HG03196 (cell line): ENCODE results near the gene AURKA.
"Not testable (repeated sequence)": the region's sequence is repeated elsewhere in the genome, so short reads cannot be mapped to it uniquely, and the experiment has no call there.

Experiments
- ATAC-seq: cut with Tn5 transposase; IDR thresholded peaks from one replicate; pipeline ENCODE4 v1.9.1; 2021; ENCODE audit not compliant: unreplicated experiment

Gene AURKA

DNA sequence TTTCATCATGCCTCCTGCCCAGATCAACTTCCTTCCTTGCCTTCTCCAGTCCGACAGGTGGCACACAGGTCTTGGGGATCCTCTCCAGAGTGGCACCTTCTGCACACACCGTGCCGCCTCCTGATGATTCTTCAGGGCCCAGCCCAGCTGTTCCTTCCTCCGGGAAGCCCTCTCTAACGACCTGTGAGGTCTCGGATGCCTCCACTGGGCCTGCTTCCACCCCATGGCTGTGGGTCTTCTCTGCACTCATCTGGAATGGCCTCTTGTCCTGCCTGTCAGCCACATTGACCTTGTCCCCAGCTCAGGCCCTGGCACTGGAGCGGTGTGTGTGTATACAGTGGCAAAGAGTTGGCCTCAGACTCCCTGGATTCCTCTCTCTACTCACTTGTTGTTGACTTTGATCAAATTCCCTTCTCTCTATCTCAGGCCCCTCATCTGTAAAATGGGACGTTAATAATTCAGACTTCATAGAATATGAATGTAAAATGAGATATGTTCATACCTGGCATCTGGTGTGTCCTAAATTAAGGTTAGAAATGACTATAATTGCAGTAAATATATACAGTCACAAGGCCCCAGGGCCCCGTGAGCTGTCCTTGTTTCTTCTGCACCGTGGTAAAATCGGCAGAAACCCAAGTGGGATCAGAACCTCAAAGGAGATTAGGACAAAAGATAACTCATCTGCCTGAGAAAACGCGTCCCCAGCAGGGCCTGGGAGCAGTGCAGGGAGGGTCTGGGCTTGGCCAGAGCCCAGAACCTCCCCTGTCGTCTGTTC lies 31.7 kb downstream of the AURKA start:
- ATAC-seq: no peak

DNA sequence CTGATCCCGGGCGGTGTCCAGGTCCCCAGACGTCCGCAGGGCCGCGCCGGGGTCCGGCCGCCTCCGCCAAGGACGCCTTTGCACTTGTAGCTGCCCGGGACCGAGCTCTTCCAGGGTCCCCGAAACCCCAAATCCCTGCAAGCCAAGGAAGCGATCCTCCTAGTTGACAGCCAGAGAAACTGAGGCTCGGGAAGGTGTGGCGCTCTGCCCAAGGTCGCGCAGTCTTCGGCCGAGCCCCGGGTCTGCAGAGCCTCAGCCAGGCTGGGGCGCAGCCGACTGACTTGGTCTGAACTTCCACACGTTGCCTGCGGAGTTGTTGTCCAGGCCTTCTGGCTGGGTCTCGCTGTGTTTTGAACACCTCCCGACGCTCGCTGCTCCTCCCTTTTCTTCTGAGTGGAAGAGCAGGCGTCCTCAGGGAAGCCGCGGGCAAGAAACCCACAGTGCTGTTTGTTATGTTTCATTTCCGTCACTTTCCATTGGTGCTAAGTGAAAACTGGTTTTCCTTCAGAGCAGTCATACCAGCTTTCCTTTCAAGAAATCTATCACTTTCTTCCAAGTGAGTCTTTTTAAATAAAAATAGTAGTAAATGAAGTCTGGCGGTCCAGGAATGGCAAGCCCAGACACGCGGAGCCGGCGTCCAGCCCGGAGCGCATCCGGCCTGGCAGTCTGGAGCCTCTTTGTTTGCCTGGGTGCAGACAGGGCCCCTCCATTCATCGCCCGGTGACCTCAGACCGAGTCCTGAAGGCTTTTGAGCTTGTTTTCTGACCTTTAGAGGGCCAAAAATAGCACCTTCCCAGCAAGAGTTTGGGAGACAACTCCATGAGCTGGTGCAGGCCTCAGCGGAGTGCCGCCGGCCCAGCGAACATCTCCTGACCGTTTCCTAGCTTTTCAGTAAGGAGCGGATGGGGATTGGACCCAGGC lies 32.5 kb downstream of the AURKA start:
- ATAC-seq: no peak

DNA sequence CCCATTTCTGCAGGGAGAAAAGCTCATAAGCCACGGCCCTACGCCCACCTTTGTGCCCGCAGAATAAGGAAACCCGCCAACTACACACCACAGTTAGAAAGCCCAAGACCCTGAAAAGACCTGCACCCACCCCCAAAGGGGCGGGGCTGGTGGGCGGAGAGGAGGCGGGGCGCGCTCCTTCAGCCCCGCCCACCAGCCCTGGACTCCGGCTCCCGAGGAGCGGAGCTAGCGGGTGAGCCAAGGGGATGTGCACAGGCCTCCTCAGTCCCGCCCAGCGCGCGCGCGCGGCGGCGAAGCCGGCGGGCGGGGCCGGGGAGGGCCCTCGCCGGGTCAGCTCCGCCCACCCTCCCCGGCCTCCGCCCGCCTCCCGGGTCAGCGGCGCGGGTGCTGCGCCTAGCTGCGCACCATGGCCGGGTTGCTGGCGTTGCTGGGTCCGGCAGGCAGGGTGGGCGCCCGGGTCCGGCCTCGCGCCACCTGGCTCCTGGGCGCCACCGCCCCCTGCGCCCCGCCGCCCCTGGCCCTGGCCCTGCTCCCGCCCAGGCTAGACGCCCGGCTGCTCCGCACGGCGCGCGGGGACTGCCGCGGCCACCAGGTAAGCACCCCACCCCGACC lies 33.3 kb downstream of the AURKA start, which contains the start of gene FAM210B:
Gene FAM210B (plus strand): TSS at position 375 of the 612 bp plus-strand sequence. CDS start 32 bp downstream, at position 407.
- ATAC-seq: peak; percentile 93

DNA sequence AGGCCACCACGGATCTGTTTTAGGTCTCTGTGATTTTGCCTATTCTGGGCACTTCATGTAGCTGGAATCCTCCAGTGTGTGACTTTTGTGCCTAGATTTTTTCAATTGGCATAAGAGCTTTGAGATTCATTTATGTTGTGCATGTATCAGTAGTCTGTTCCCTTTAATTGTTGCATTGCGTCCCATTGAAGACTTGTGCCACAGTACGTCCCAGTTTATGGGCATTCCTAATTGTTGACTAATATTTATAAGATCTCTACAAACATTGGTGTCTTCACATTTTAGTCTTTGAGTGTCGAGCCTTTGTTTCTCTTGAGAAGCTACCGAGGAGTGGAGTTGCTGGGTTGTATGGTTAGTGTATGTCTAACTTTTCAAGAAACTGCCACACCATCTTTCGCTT lies 33.9 kb downstream of the AURKA start:
- no peak for ATAC-seq

DNA sequence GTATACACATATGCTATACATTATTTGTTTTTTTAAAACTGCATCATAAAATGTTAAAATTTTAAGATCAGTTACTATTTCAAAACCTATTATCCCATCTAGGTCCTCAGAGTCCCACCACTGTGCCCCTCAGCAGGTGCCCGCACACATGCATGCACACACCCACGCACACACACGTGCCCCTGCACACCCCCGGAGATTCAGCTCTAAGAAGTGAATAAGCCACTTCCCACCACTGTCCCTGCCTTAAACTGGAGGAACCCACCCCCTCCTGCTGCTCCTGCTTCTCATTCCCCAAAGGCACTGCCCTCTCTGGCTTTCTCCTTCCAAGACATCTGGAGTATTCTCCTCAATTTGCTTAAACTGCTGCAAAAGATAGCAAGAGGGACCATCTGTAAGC lies 38.7 kb downstream of the AURKA start:
- no peak for ATAC-seq

DNA sequence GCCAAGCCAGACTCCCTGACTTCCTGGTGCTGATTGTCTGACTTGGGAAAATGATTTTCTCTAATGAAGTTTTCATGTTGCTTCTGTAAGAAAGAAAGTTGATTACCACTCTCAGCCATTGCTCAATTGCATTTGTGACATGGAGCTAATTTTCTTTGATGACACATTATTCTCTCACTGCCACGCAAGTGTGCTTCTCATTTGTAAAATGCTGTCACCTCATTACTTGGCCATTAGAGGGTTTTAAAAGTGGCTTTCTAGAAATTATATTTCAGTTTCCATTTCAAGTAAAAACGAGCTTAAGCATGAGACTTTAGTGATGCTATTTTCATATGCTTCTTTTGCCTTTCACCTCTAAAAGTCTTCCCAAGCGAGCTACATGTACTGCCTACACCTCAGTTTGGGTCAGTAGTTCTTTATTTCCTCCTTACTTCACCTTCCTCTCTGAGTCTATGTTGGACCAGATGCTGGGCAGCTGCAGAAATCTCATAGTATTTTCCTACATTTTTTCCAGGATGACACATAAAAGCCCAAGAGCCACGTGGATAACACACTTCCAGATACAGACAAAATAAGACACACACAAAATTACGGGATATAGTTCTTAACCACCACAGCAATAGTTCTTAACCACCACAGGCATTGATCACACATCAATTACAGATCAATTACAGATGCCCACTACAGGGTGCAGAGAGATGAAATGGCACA lies 39.5 kb downstream of the AURKA start:
- no peak for ATAC-seq

DNA sequence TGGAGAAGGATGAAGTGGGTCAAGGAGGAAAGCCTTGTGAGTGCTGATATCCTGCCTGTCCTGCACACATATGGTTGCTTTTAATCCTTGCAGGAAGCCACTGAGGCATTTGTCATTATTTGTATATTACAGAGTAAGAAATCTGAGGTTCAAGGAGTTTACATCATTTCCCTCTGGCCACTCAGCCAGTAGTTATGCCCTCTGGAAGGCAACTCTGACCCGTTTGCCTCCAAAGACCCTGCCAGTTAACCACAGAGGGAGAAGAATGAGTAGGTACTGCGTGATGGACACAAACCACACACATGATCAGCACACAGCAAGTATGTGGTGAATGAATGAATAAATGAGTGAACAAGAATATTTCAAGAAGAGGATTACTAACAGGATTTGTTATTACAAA lies 41.2 kb downstream of the AURKA start:
- ATAC-seq: no peak

DNA sequence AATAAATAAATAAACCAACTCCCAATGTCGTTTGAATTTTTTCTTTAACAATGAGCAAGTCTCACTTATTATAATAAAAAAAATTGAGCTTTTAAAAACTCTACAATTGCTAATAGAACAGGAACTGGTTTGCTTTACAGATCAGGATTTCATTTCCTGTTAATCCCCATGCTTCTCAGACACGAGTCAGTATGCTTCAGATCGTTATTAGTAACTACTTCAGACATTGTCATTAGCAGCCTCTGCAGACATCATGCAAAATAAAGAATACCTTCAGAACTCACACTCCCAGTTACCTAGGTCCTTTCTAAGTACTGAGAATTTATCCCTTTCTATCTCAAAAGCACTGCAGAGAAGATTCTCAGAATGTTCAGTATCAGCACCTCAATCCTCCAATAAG lies 43.3 kb downstream of the AURKA start:
- ATAC-seq: no peak

DNA sequence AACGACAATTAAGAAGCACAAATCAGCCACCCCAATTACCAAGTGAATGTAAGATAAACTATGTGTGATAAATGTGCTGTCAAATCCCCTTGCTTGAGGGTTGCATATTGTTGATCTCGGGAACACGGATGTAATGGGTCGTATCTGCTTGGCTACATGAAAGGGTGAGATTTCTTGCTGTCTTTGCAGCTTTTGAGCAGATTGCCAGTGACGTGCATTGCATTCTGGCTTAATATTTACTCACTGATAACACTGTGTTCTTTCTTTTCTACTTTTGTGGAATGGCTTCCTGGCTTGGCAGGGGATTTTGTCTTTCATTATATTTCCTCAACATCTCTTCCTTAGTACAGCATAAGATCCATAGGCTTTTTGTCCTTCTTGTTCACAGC lies 43.7 kb downstream of the AURKA start:
- ATAC-seq: no peak

DNA sequence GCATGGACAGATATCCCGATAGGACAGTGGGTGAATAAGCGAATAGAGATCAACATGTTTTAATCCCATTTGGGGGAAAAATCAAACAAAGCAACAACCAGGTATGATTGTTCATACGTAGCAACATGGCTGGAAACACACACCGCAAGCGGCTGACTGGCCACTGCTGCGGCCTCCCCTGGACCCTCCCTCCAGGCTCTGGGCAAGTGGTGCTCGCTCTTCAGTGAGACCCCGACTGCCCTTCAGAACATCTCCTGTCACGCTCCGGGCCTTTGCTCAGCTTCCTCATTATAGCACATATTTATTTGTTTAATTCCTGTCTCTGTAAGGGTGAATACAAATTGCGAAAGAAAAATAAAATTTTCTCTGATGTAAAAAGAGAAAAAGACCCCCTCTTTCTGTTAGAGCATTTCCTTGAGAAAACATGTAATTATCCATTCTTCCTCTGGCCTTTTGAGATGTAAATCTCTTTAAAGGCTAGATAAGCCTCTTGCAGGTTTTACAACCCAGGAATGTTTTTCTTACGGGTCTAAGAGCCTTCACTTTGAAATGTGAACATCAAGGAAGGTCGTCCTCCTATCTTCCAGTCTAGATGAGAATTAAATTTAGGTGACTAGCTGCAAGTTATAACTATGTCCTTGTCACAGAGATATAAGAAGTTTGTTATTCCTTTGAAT lies 44.2 kb downstream of the AURKA start:
- ATAC-seq: no peak

DNA sequence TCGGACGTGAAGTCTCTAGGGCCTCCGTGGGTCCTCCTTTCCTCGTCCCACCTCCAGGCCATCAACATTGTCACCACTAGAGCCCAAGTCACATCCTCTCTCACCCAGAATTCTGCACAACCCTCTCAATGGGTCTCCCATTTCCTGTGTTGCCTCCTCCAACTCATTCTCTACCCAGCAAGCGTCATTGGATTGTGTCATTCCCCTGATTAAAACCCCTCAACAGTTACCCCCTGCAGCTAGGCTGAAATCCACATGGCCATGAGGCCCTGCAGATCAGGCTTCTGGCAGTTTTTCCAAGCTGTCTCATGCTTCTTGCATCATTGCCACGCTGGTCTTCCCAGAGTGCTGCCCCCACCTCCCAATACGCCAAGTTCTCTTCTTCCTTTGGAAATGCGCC lies 46.1 kb downstream of the AURKA start:
- no peak for ATAC-seq

DNA sequence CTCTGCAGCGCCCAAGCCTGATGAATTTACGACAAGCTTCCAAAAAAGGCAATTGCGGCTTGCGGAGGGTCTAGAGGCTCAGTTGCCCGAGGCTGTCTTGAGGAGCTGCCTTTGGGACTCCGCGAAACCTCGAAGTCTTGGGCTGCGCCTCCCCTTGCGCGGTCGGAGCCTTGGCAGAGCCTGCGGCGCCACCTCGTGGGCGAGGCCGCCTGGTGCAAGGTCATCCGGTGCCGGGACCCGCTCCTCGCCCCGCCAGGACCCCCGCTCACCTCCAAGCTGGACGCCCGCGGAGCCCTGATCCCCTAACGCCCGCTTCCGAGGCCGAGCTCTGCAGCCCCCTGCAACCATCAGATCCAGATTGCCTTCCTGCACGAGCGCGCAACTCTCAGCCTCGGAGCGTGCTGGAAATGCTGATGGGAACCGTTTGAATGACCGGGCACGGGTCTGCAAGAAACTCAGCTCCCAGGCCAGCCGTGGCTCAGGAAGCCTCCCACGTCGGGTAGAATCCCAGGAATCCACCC lies 48.1 kb downstream of the AURKA start:
- no peak for ATAC-seq

DNA sequence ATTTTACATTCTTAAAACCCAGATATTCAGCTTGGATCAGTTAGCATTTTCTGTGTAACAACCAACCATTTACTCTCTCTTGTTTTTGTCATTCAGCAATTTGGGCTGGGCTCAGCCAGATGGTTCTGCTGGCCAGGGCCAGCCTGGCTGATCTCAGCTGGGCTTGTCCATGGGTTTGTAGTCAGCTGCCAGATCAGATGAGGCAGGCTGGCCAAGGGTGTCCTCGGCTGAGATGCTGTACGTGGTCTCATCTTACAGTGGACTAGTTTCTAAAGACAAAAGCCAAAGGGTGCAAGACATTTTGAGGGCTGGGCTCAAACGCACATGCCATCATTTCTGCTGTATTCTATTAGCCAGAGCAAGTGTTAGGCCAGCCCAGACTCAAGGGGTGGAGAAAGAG lies 49.2 kb downstream of the AURKA start:
- ATAC-seq: no peak

DNA sequence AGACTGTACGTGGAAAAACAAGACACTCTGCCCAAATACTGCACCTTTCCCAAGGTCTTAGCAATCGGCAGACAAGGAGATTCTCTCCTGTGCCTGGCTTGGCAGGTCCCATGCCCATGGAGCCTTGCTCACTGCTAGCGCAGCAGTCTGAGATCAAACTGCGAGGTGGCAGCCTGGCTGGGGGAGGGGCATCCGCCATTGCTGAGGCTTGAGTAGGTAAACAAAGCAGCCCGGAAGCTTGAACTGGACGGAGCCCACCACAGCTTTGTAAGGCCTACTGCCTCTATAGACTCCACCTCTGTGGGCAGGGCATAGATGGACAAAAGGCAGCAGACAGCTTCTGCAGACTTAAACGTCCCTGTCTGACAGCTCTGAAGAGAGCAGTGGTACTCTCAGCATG lies 55.3 kb downstream of the AURKA start:
- not testable (repeated sequence) for ATAC-seq

DNA sequence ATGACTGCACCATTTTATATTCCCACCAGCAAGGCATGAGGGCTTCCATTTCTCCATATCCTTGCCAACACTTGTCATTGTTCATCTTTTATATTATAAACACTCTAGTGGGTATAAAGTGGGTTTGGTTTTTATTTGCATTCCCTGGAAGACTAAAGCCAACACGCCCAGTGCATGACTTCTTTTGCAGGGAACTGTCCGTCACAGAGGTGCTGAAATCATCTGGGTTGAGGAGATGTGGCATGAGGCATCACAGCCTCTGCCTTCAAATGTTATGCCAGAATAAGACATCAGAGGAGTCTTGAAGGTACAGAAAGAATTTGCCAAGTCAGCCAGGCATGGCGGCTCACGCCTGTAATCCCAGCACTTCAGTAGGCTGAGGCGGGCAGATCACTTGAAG lies 63.2 kb downstream of the AURKA start:
- ATAC-seq: no peak

DNA sequence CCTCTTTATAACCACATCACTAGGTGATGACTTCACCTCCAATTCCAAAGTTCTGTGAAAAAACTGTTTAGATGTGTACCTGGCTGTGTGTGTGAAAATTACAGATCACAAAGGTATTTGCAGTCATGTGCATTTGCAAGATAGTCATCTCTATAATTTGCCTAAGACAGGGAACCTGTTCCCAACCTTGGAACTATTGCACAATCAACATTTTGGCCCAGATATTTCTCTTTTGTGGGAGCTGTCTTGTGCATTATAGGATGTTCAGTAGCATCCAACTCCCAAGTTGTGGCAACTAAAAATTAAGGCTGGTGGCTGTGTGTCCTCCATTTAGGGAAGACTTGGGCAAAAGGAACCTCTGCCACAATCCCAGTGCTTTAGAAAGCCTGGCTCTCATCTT lies 67.2 kb downstream of the AURKA start:
- no peak for ATAC-seq

DNA sequence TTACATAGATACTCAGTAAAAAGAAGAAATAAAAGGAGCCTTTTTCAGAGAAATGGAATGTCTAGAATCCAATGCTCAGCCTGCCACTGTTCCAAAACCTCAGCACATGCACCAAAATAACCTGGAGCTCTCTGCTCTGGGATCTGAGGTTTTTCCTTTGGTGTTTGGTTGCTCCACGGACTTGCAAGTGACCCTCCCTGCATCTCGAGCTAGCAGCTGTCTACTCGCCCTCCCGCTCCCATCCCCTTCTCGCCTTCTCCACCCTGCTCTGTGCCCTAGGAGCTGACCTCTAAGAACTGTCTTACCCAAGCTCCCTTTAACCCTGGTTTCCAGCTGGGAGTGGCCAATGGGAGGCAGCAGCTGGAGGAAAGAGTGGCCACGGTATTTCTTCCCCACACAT lies 68.4 kb downstream of the AURKA start:
- ATAC-seq: no peak

DNA sequence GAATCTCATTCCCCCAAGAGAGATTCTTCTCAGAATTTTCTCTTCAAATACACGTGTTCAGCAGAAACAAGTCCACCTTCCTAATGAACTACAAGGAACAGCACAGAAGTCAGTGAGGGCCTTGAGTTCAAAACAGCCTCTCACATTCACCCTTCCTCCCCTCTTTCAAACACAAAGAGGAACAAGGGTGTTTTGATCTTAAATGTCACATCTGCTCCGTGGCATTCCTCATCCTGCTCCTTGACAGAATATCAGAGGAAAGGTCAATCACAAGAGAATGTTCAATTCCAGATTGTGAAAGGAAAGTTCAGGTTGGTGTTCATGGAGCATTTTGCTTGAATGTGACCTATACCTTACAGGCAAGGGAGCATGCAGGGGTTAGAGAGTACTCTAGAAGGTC lies 68.8 kb downstream of the AURKA start:
- no peak for ATAC-seq

DNA sequence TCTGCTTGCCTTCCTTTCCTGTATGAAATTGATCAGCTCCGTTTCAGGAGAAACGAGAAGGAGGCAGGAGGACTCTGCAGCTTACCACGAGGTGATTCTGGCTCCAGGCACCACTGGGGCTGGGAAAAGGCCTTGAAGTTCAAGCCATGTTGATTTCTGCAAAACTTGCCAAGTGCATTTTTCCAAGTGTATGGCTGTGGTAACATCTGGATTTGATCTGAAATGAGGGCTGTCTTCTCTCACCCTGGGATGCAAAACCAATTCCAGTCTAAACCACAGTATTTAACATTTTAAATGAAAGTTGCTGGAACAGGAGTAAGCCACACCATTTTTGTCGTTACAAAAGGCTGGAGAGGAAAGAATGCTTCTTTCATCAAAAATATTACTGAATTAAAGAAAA lies 69.3 kb downstream of the AURKA start:
- no peak for ATAC-seq
